AG04449 (cell line): ENCODE data around the gene SHF.

Source experiments
- CTCF ChIA-PET: fragments of 350-600 bp; formaldehyde crosslinking; extraction: SDS; loops from one replicate; lab custom pipeline; 2021; ENCODE audit warnings: antibody characterized with exemption; lab: Yijun Ruan, JAX
- POLR2A ChIA-PET: fragments of 400-600, 350-600 bp; formaldehyde crosslinking; extraction: SDS; loops from one replicate; lab custom pipeline; 2020; ENCODE audit warnings: antibody characterized with exemption, inconsistent platforms; lab: Yijun Ruan, JAX
- DNase-seq: peaks from one replicate; pipeline ENCODE4 v3.0.0-alpha.2; 2010; ENCODE audit warnings: low read depth, low spot score
- H3K4me3 ChIP-seq: 2 replicates; pipeline ENCODE4 v1.5.1; 2011; ENCODE audit warnings: low read depth, mild to moderate bottlenecking, control low read depth, low read length
- CTCF ChIP-seq: IDR thresholded peaks from one replicate; pipeline ENCODE4 v1.5.1; 2011; ENCODE audit warnings: mild to moderate bottlenecking, moderate library complexity, low read length, control low read depth, inconsistent platforms; ENCODE audit not compliant: insufficient read depth; ENCODE audit errors: missing control alignments

The SHF gene

GRCh38 chr15:45126535-45127158, 61.1 kb downstream of the SHF start:
- no peak overlapping the region for H3K4me3 ChIP-seq
- CTCF ChIA-PET = interaction anchor here (0.6 to 2.5 kb wide), 25 partner anchors 8 to 331 kb away, joined by 3 to 33 read pairs (median 4); partner anchors contain the start of genes DUOX2 and DUOXA2
- DNase-seq = no peak
- POLR2A ChIA-PET = no interaction called here
- peak; percentile 34 for TF ChIP-seq CTCF

GRCh38 chr15:45123397-45123796, 64.4 kb downstream of the SHF start:
- TF ChIP-seq CTCF = no peak
- POLR2A ChIA-PET = no interaction called here
- CTCF ChIA-PET = interaction anchor here (0.9 to 8.1 kb wide), 12 partner anchors 10 to 281 kb away, joined by 3 to 129 read pairs (median 4); partner anchors contain the start of genes DUOX1, DUOX2, DUOXA1 and DUOXA2

GRCh38 chr15:45122719-45123118, 65.0 kb downstream of the SHF start:
- no peak overlapping the region for H3K4me3 ChIP-seq
- TF ChIP-seq CTCF = no peak
- DNase-seq = no peak
- ChIA-PET CTCF (interaction anchor here (0.9 to 8.1 kb wide), 12 partner anchors 9 to 88 kb away, joined by 3 to 129 read pairs (median 5); partner anchors contain the start of genes DUOX1, DUOX2, DUOXA1 and DUOXA2), POLR2A (no interaction called here)

More at GRCh38 chr15:45123397-45123796, 64.4 kb downstream of the SHF start:
- DNase-seq = no peak
- H3K4me3 ChIP-seq = no peak overlapping the region

GRCh38 chr15:45121706-45122417, 65.9 kb downstream of the SHF start:
- CTCF ChIA-PET = interaction anchor here (0.8 to 8.1 kb wide), 21 partner anchors 9 to 336 kb away, joined by 3 to 129 read pairs (median 5); partner anchors contain the start of genes DUOX1, DUOXA1 and SORD

GRCh38 chr15:45121020-45121419, 66.7 kb downstream of the SHF start:
- POLR2A ChIA-PET = no interaction called here
- H3K4me3 ChIP-seq = no peak overlapping the region
- CTCF ChIA-PET = interaction anchor here (0.8 to 8.1 kb wide), 19 partner anchors 9 to 337 kb away, joined by 3 to 129 read pairs (median 5); partner anchors contain the start of genes DUOX1, DUOXA1 and SORD
- TF ChIP-seq CTCF = no peak
- no peak for DNase-seq

More at GRCh38 chr15:45121706-45122417, 65.9 kb downstream of the SHF start:
- TF ChIP-seq CTCF = no peak
- POLR2A ChIA-PET = no interaction called here
- H3K4me3 ChIP-seq = no peak overlapping the region
- DNase-seq = peak; percentile 51
